ENCODE measurements around the gene NOXO1. TPM values are rescaled to one million over a fixed set of nuclear protein-coding genes. Genes with fewer than 3 reads are reported as not detected.

NOXO1 gene
- total and polyA plus RNA-seq, 12 donors, result 0.28 to 3.3 (median 0.53) TPM; not detected in 7

GRCh38 chr16:1961651-1962067 is 19.6 kb downstream of the NOXO1 start:
- TF ChIP-seq POLR2A (IDR thresholded peaks at IDR 0.05) (no peak), CTCF (IDR thresholded peaks at IDR 0.05) (no peak)
- Histone ChIP-seq H3K36me3 (replicated peaks in 1 of 2) (peaks cover 0 to 23% of the 10 kb centered on the region in 2 donors), H3K9me3 (replicated peaks in 1 of 3) (no peaks in the 10 kb centered on the region), H3K4me3 (no peak overlapping the region), H3K27ac (no peak overlapping the region), H3K27me3 (no peaks in the 10 kb centered on the region), H3K4me1 (replicated peaks in 1 of 2) (peaks cover 10 to 29% of the 10 kb centered on the region in 2 donors)
- DNase-seq, result no peak
- intact Hi-C loops (cut with DNase I), result no loop called here
- WGBS, 4 donors, result 58 to 73% (median 65%) methylated on average over 3 to 6 of the region's 6 CpGs

- intact Hi-C loops (cut with DNase I), result no loop called here
- Histone ChIP-seq H3K4me3 (peak overlapping the region in 1 of 4 donors; percentile 63), H3K9me3 (replicated peaks in 1 of 3) (no peaks in the 10 kb centered on the region), H3K36me3 (replicated peaks in 1 of 2) (peaks cover 0 to 23% of the 10 kb centered on the region in 2 donors), H3K4me1 (replicated peaks in 1 of 2) (peaks cover 10 to 28% of the 10 kb centered on the region in 2 donors), H3K27ac (no peak overlapping the region), H3K27me3 (no peaks in the 10 kb centered on the region)
- DNase-seq, result peak in 1 of 7 donors; percentile 8
- TF ChIP-seq CTCF (IDR thresholded peaks at IDR 0.05) (no peak), POLR2A (IDR thresholded peaks at IDR 0.05) (no peak)
- 55 to 60% (median 58%) methylated on average over 17 to 20 of the region's 20 CpGs for WGBS, 4 donors
These were observed 20.3 kb downstream of the NOXO1 start for GRCh38 chr16:1960665-1961630.

- Histone ChIP-seq H3K4me3 (peak within 1 kb of the TSS in 3 of 4 donors; percentile 56 to 67 (median 63)), H3K9me3 (replicated peaks in 1 of 3) (no peaks in the 10 kb centered on the region), H3K4me1 (replicated peaks in 1 of 2) (peaks cover 10 to 21% of the 10 kb centered on the region in 2 donors), H3K27me3 (no peaks in the 10 kb centered on the region), H3K36me3 (replicated peaks in 1 of 2) (peaks cover 0 to 23% of the 10 kb centered on the region in 2 donors), H3K27ac (peak within 1 kb of the TSS in 4 of 5 donors; percentile 52 to 85 (median 80))
- DNase-seq, result peak; percentile 91 to 95 (median 94)
- intact Hi-C loops (cut with DNase I), result no loop called here
- TF ChIP-seq CTCF (IDR thresholded peaks at IDR 0.05) (peak; percentile 19 to 60 (median 50)), POLR2A (IDR thresholded peaks at IDR 0.05) (peak; percentile 86 to 96)
- WGBS, 4 donors, result 0 to 1% (median 1%) methylated on average over 7 to 79 of the region's 79 CpGs
These were observed 21.8 kb downstream of the NOXO1 start, which contains the start of gene NDUFB10 for GRCh38 chr16:1959269-1960039. Gene NDUFB10, plus strand, starts transcription at chr16:1959538. Its CDS starts 87 bp downstream, at chr16:1959625.

Measured in adrenal gland (tissue), 12 donors.